SK-N-MC (cell line): ENCODE data around the gene COL6A2.

Source experiments
- DNase-seq: peaks from one replicate; pipeline ENCODE4 v3.0.0-alpha.2; 2011; ENCODE audit warnings: low read depth, low spot score
- H3K27ac ChIP-seq: fragments of 200-600 bp; sonication (generic); 2 replicates; pipeline ENCODE4 v1.5.1; 2016; ENCODE audit warnings: mixed run types
- H3K36me3 ChIP-seq: fragments of 200-600 bp; sonication (generic); 2 replicates; pipeline ENCODE4 v1.6.1; 2017; ENCODE audit warnings: antibody characterized with exemption, low read length, mixed read lengths; ENCODE audit not compliant: insufficient read depth
- H3K4me3 ChIP-seq: fragments of 200-600 bp; sonication (generic); 2 replicates; pipeline ENCODE4 v1.5.1; 2016
- H3K9ac ChIP-seq: fragments of 200-600 bp; sonication (generic); 2 replicates; pipeline ENCODE4 v1.8.0; 2017; ENCODE audit warnings: mixed run types, mixed read lengths; ENCODE audit not compliant: insufficient read length
- H3K9me3 ChIP-seq: fragments of 200-600 bp; sonication (generic); 2 replicates; pipeline ENCODE4 v1.6.1; 2017; ENCODE audit warnings: low read depth, mild to moderate bottlenecking, antibody characterized with exemption, low read length, moderate library complexity, mixed read lengths
- EZH2 ChIP-seq: fragments of 200-600 bp; sonication (generic); IDR thresholded peaks from one replicate; pipeline ENCODE4 v1.6.1; 2017; ENCODE audit warnings: antibody characterized with exemption
- FOXP2 ChIP-seq: optimal IDR thresholded peaks from 2 replicates; pipeline ENCODE3; 2011; ENCODE audit warnings: mild to moderate bottlenecking, moderate library complexity; ENCODE audit not compliant: insufficient read depth; ENCODE audit errors: extremely low read length, control extremely low read depth
- POLR2AphosphoS5 ChIP-seq: IDR thresholded peaks from 2 replicates; pipeline ENCODE4 v1.6.1; 2012; ENCODE audit warnings: mild to moderate bottlenecking, low read depth, low read length, borderline replicate concordance

Gene COL6A2

DNA sequence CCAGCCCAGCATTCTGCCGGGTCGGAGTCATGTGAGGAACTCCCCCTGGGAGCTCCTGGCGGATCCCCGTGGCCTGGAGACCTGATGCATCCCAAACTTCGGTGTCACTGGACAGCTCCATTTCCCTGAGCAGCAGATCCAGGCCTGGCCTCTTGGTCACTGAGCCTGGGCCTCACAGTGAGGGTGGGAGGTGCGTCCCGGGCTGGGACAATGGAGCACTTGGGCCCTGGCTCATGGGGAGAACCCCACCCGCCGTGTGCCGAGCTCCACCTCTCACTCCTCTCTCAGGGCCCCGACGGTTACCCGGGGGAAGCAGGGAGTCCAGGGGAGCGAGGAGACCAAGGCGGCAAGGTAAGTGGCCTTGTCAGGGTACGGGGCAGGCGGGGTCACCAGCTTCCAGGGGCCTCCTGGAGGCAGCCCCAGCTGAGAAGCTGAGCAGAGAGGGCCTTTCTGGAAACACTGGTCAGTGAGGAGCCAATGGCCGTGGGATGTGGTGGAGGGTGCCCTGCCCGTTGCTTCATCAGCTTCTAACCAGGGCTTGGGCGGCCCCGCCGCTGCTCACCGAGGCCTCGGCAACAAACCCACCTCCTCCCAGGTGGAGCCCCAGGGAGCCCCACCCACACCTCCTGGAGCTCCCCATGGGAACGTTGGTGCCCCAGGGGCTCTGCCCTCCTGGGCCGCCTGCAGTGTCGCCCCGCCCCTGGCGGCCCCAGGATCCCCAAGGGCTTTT, 19.8 kb downstream of the COL6A2 start:
- peaks cover 13% of the 10 kb centered on the region; the same call in 1 of the 2 replicates for H3K36me3 ChIP-seq
- H3K9me3 ChIP-seq = no peaks in the 10 kb centered on the region
- H3K4me3 ChIP-seq = no peak overlapping the region
- no peak overlapping the region for H3K27ac ChIP-seq
- no peak overlapping the region for H3K9ac ChIP-seq
- TF ChIP-seq POLR2AphosphoS5 (no peak), EZH2 (no peak), FOXP2 (no peak)
- no peak for DNase-seq

DNA sequence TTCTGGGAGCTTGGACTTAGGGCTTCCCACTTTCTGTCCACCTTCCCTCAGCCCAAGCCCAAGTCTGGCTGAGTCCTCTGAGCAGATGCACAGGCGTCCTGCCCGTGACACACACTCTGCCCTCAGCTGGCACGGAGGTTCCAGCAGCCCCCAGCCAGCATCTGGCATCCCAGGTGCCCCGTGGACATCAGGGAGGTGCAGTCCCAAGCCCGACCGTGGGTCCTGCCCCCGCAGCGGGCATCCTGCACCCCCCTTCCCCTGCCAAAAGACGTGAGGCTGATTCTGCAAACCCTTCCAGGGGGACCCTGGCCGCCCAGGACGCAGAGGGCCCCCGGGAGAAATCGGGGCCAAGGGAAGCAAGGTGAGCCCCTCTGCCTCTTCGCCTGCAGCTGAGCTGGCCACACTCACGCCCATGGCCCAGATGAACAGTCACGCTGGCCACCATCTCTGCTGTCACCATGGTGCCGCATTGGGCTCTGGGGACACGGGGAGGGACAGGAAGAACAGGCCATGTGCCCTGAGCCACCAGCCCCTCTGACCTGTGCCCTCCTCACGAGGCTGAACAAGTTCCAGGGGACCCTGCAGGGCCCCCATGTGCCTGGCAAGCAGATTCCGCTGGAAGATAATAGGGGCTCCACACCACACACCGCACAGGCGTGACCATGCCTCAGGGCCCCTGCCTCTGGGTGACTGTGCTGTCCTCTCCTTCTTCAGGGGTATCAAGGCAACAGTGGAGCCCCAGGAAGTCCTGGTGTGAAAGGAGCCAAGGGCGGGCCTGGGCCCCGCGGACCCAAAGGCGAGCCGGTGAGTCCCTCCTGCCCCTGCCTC, 20.6 kb downstream of the COL6A2 start:
- Histone ChIP-seq H3K27ac (no peak overlapping the region), H3K4me3 (no peak overlapping the region), H3K9me3 (no peaks in the 10 kb centered on the region), H3K9ac (no peak overlapping the region), H3K36me3 (peaks cover 9% of the 10 kb centered on the region; the same call in 1 of the 2 replicates)
- TF ChIP-seq EZH2 = no peak
- TF ChIP-seq FOXP2 = no peak
- no peak for TF ChIP-seq POLR2AphosphoS5
- DNase-seq = no peak

DNA sequence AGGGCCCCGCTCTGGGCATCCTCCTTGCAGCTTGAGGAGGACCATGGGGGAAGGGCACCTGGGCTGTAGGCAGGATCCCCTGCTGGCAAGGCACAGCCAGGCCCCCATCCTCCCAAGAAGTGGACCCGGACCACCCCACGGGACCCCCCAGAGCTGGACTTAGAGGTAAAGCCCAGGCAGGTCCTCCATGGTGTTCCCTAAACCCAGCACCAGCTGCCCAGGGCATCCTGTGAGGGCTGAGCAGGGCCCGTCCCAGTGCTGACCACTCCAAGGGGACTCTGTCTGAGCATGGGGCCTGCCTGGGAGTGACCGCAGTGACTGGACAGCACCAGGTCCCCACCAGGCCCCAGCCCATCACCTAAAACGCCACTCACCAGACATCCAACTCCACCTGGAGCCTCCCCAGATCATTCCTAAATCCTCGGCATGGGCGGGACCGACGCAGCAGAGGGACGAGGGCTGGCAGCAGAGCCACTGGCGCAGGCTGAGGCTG, 21.3 kb downstream of the COL6A2 start:
- DNase-seq = no peak
- no peak for TF ChIP-seq POLR2AphosphoS5
- TF ChIP-seq EZH2 = no peak
- H3K9me3 ChIP-seq = no peaks in the 10 kb centered on the region
- H3K36me3 ChIP-seq = peaks cover 5% of the 10 kb centered on the region; the same call in 1 of the 2 replicates
- no peak overlapping the region for H3K9ac ChIP-seq
- H3K27ac ChIP-seq = no peak overlapping the region
- no peak overlapping the region for H3K4me3 ChIP-seq

DNA sequence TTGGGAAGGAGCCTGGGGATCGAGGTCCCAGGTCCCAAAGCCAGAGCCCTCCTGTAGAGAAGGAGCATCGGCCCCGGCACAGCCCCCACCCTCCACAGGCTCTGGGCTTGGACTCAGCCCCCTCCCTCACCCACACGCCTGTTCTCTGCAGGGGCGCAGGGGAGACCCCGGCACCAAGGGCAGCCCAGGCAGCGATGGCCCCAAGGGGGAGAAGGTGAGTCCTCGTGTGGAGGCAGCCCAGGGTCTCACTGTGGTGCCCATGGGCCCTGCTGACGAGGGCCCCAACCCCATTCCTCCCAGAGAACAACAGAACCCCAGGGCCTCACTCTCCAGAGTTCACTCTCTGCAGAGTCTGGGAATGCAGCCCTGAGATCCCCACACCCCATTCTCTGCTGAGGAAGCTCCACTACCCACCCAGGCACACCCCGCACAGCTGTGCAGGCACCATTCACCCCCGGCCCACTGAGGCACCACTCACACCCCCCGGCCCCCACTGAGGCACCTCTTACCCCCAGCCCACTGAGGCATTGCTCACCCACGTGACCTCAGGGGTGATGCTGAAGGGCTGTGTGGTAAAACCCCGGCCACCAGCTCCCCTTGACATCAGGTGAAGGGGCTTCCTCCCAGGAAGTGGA, 21.8 kb downstream of the COL6A2 start:
- Histone ChIP-seq H3K36me3 (peaks cover 3% of the 10 kb centered on the region; the same call in 1 of the 2 replicates), H3K4me3 (no peak overlapping the region), H3K27ac (no peak overlapping the region), H3K9me3 (no peaks in the 10 kb centered on the region), H3K9ac (no peak overlapping the region)
- TF ChIP-seq EZH2 (no peak), POLR2AphosphoS5 (no peak), FOXP2 (no peak)
- DNase-seq = no peak

DNA sequence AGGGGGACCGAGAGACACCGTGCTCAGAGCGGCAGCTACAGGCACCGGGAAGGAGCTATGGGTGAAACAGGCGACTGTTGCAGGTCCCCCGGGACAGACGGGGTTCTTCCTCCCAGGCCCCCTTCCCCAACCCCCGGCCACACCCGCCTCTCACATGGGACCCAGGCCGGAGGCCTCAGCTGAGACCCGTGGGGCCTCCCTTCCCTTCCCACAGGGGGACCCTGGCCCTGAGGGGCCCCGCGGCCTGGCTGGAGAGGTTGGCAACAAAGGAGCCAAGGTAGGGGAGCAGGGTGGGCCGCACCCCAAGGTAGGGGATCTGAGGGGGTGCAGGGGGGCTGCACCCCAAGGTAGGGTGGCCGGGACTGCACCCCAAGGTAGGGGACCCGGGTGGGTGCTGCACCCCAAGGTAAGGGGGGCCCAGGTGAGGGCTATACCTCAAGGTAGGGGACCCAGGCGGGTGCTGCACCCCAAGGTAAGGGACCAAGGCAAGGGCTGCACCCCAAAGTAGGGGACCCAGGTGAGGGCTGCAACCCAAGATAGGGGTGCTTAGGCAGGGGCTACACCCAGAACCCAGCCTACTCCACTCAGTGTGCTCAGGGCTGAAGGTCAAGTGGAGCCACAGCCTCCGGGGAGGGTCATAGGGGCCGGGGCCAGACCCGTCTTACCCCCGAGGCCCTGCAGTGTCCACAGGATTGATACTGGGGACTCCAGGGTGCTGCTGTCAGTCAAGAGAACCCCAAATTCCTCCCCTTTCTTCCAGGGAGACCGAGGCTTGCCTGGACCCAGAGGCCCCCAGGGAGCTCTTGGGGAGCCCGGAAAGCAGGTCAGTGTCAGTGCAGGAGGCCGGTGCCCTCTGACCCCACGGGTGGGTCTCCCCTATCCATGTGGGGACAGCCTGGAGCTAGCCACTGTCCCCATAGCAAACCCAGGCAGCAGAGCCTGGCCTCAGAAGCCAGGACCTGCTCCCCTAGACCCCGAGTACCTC, 22.7 kb downstream of the COL6A2 start:
- TF ChIP-seq POLR2AphosphoS5 (no peak), FOXP2 (no peak), EZH2 (no peak)
- no peak for DNase-seq
- Histone ChIP-seq H3K9me3 (no peaks in the 10 kb centered on the region), H3K36me3 (no peaks in the 10 kb centered on the region; the same call in 1 of the 2 replicates), H3K27ac (no peak overlapping the region), H3K4me3 (no peak overlapping the region), H3K9ac (no peak overlapping the region)

DNA sequence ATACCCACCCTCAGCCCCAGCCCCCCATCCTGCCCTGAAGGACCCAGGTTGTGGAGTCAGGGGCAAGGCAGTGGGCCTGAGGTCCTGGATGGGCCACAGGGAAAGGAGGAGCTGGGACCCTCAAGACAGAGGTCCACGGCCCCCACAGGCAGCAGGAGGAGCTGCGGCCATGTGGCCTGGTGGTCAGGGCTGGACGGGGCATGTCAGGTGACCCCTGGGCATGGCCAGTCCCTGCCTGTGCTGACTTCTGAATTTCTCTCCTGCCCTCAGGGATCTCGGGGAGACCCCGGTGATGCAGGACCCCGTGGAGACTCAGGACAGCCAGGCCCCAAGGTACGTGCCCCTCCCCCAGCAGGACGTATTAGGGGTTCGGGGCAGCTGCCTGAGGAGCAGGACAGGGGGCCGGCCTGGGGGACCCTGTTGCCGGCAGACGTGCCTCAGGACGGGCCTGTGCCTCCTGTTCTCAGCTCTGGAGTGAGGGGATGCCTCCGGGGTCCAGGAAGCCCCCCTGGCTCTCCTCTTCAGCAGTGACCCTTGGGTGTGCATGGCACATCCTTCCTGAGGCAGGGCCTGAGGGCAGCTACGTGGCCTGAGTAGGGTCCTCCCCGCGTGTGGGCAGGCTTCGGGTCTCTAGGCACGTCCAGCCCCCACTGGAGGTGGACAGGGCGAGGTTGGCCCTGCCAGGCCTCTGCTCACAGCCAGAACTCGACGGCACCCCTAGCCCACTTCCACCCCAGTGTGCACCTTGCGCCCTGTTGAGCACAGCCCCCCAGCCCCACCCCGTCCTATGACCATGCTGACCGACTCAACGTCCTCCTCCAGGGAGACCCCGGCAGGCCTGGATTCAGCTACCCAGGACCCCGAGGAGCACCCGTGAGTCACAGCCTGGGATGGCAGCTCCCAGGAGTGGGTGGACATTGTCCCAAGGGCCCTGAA, 23.6 kb downstream of the COL6A2 start:
- TF ChIP-seq POLR2AphosphoS5 = no peak
- no peak for TF ChIP-seq EZH2
- no peak for TF ChIP-seq FOXP2
- Histone ChIP-seq H3K27ac (no peak overlapping the region), H3K36me3 (no peaks in the 10 kb centered on the region; the same call in 1 of the 2 replicates), H3K4me3 (no peak overlapping the region), H3K9ac (no peak overlapping the region), H3K9me3 (no peaks in the 10 kb centered on the region)
- no peak for DNase-seq

DNA sequence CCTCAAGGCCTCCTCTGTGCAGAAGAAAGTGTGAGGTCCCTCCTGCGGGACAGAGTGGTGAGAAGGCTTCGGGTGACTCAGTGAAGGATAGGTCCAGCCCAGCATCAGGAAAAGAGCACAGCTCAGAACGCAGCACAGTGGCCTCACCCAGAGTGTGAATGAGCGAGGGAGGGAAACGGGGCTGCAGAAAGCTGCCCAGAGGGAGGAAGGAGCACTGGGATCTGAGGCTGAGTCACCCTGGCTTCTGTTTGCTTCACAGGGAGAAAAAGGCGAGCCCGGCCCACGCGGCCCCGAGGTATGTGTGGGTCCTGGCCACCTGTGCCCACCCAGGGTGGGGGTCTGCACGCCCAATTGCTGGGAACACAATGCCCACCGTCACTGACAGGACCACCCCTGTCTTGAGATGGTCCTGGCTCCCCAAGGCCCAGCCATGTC, 24.3 kb downstream of the COL6A2 start:
- H3K27ac ChIP-seq = no peak overlapping the region
- H3K9ac ChIP-seq = no peak overlapping the region
- no peaks in the 10 kb centered on the region; the same call in 1 of the 2 replicates for H3K36me3 ChIP-seq
- no peaks in the 10 kb centered on the region for H3K9me3 ChIP-seq
- no peak overlapping the region for H3K4me3 ChIP-seq
- TF ChIP-seq EZH2 = no peak
- TF ChIP-seq POLR2AphosphoS5 = no peak
- TF ChIP-seq FOXP2 = no peak
- DNase-seq = no peak
